HepG2 (cell line): ENCODE data around the gene ALB. TPM values are rescaled to one million over a fixed set of nuclear protein-coding genes. Genes with fewer than 3 reads are reported as not detected.

Experiments used
- AHDC1 ChIP-seq: sonication (generic); formaldehyde crosslinking; IDR thresholded peaks from 2 replicates; pipeline ENCODE4 v1.5.1; 2020; ENCODE audit warnings: mild to moderate bottlenecking, missing genetic modification reagents, borderline replicate concordance
- ARID3A ChIP-seq: IDR thresholded peaks from 2 replicates; pipeline ENCODE4 v1.6.1; 2012; ENCODE audit warnings: low read depth, low read length, improper control_type of control experiment
- ATF7 ChIP-seq, 2 experiments: fragments of 450-650 bp in 1 of 2; sonication (generic) in 1 of 2; formaldehyde crosslinking in 1 of 2; IDR thresholded peaks; 2 replicates each; pipeline versions ENCODE4 v1.4.0 to v1.6.1; 2016 to 2020; ENCODE audit warnings: antibody characterized with exemption in 1 of 2, mild to moderate bottlenecking in 1 of 2, missing genetic modification reagents in 1 of 2
- BRD4 ChIP-seq: sonication (generic); formaldehyde crosslinking; IDR thresholded peaks from 2 replicates; pipeline ENCODE4 v1.4.0; 2020; ENCODE audit warnings: missing genetic modification reagents
- EHMT2 ChIP-seq: fragments of 200-600 bp; sonication (generic); IDR thresholded peaks from 2 replicates; pipeline ENCODE4 v1.7.0; 2017; ENCODE audit warnings: antibody characterized with exemption, low read depth, low read length, borderline replicate concordance
- FOXJ3 ChIP-seq: sonication (generic); formaldehyde crosslinking; IDR thresholded peaks from 2 replicates; pipeline ENCODE4 v1.4.0; 2020; ENCODE audit warnings: missing genetic modification reagents, mild to moderate bottlenecking, borderline replicate concordance
- FOXP4 ChIP-seq: sonication (generic); formaldehyde crosslinking; IDR thresholded peaks from 2 replicates; pipeline ENCODE4 v1.4.0; 2020; ENCODE audit warnings: missing genetic modification reagents
- MYPOP ChIP-seq: sonication (generic); formaldehyde crosslinking; IDR thresholded peaks from 2 replicates; pipeline ENCODE4 v1.8.1; 2023; ENCODE audit warnings: mild to moderate bottlenecking, moderate library complexity, missing genetic modification reagents
- PHF5A ChIP-seq: IDR thresholded peaks from one replicate; pipeline ENCODE4 v1.6.1; 2018; ENCODE audit warnings: low read depth, missing genetic modification reagents; ENCODE audit not compliant: unreplicated experiment
- PPARG ChIP-seq: conservative IDR thresholded peaks from 2 replicates; pipeline ENCODE4 v1.6.1; 2016; ENCODE audit warnings: missing biosample characterization, missing genetic modification reagents
- REPIN1 ChIP-seq: sonication (generic); formaldehyde crosslinking; IDR thresholded peaks from 2 replicates; pipeline ENCODE4 v1.8.0; 2022; ENCODE audit warnings: missing genetic modification reagents, low read depth, mild to moderate bottlenecking, borderline replicate concordance
- SAP130 ChIP-seq: IDR thresholded peaks from 2 replicates; pipeline ENCODE4 v1.6.1; 2016; ENCODE audit warnings: low read depth
- TBX2 ChIP-seq: sonication (generic); formaldehyde crosslinking; IDR thresholded peaks from 2 replicates; pipeline ENCODE4 v1.5.0; 2020; ENCODE audit warnings: missing genetic modification reagents, mild to moderate bottlenecking, borderline replicate concordance
- THAP11 ChIP-seq: IDR thresholded peaks from 2 replicates; pipeline ENCODE4 v1.6.1; 2016; ENCODE audit warnings: missing biosample characterization, missing genetic modification reagents
- THAP7 ChIP-seq: sonication (generic); formaldehyde crosslinking; IDR thresholded peaks from 2 replicates; pipeline ENCODE4 v1.8.1; 2023; ENCODE audit warnings: mild to moderate bottlenecking, missing genetic modification reagents
- ZEB1 ChIP-seq: IDR thresholded peaks from 2 replicates; pipeline ENCODE4 v1.6.1; 2012; ENCODE audit warnings: mild to moderate bottlenecking, low read depth, inconsistent platforms; ENCODE audit not compliant: insufficient replicate concordance
- ZNF749 ChIP-seq: sonication (generic); formaldehyde crosslinking; IDR thresholded peaks from 2 replicates; pipeline ENCODE4 v1.8.0; 2022; ENCODE audit warnings: mild to moderate bottlenecking, missing genetic modification reagents, moderate library complexity, borderline replicate concordance
- ZNF775 ChIP-seq: sonication (generic); formaldehyde crosslinking; IDR thresholded peaks from 2 replicates; pipeline ENCODE4 v1.4.0; 2020; ENCODE audit warnings: missing genetic modification reagents, mild to moderate bottlenecking, moderate library complexity, borderline replicate concordance
- polyA plus RNA-seq, 8 experiments: library from polyadenylated mRNA; depleted of rRNA in 3 of 8; stranded (reverse) in 7 of 8; unstranded in 1 of 8; fragments of >200 nt; fragmentation: Illumina TruSeq in 4 of 8; extraction: Trizol in 4 of 8; gene quantifications; 2 replicates each; pipeline versions ENCODE4 v1.2.1 to v1.2.3, GENCODE V29; 2011 to 2016; ENCODE audit warnings: low read depth in 4 of 8, missing spikeins in 1 of 8, mixed read lengths in 1 of 8; ENCODE audit not compliant: insufficient read depth in 1 of 8
- total RNA-seq, 5 experiments: library from RNA; depleted of rRNA; stranded (reverse); fragments of >200 nt; fragmentation: Illumina TruSeq; extraction: Trizol; gene quantifications; 2 replicates each; pipeline ENCODE4 v1.2.3, GENCODE V29; 2016; ENCODE audit warnings: low read depth in 1 of 5

ALB gene
- total and polyA plus RNA-seq, 2 of the 13 experiments (the other 11 are each of a cell fraction or from before 2014, with no cell fraction given), result 22,259 to 22,625 TPM

- TF ChIP-seq PHF5A (peak; percentile 47), REPIN1 (CRISPR knock-in tag) (peak; percentile 44; the same call in 1 of the 2 replicates), TBX2 (peak; percentile 72), THAP7 (CRISPR knock-in tag) (no peak), MYPOP (peak; percentile 19; the same call in 1 of the 2 replicates), FOXP4 (CRISPR knock-in tag) (peak; percentile 99), ZEB1 (no peak), PPARG (CRISPR knock-in tag) (peak; percentile 92), EHMT2 (peak; percentile 56; the same call in 1 of the 2 replicates), BRD4 (CRISPR knock-in tag) (peak; percentile 54; the same call in 1 of the 2 replicates), THAP11 (CRISPR knock-in tag) (peak; percentile 57; the same call in 1 of the 2 replicates), ZNF749 (CRISPR knock-in tag) (no peak; the same call in 1 of the 2 replicates), SAP130 (CRISPR knock-in tag) (peak; percentile 89), FOXJ3 (CRISPR knock-in tag) (peak; percentile 95; the same call in 1 of the 2 replicates), AHDC1 (CRISPR knock-in tag) (peak; percentile 96), ZNF775 (CRISPR knock-in tag) (peak; percentile 73; the same call in 1 of the 2 replicates), ATF7 (IDR thresholded peaks at IDR 0.05) (no peak), ATF7 (CRISPR knock-in tag; IDR thresholded peaks at IDR 0.05) (no peak; the same call in 1 of the 2 replicates), ARID3A (peak; percentile 75)
Observed at GRCh38 chr4:73378887-73379286, 25.2 kb upstream of the ALB start (continued).
